Adipose tissue (tissue), 3 donors: ENCODE measurements around the gene HSD11B1L. TPM values are rescaled to one million over a fixed set of nuclear protein-coding genes. Genes with fewer than 3 reads are reported as not detected.
A peak's percentile ranks its signal among the peaks of the same experiment; 100 is the strongest.

ENCODE experiments used
- H3K27ac ChIP-seq: one replicate; pipeline ENCODE4 v1.5.1; 2013; ENCODE audit warnings: low read depth, low read length
- WGBS, 3 donors: extraction: QIAGEN DNeasy Blood & Tissue Kit; methylation state at CpG; one replicate each; pipeline ENCODE4 v1.1.7; 2013; 5-methylcytosine and 5-hydroxymethylcytosine counted together
- polyA plus RNA-seq, 3 donors: library from polyadenylated mRNA; stranded (reverse); fragments of 200-250 nt; gene quantifications; one replicate each; pipeline ENCODE4 v1.2.3, GENCODE V29; 2013
- donor health status: healthy with polysubstance abuse.
- donor health status: Bipolar disorder and iron deficiency.
- donor health status: healthy.

Gene HSD11B1L
- polyA plus RNA-seq: 1 to 10 TPM; 5.4 to 7.5 (median 6.5) TPM

GRCh38 chr19:5680437-5681368, at the start of gene HSD11B1L, which contains the start of gene MICOS13:
HSD11B1L (plus strand) TSS chr19:5681027; CDS start chr19:5684833, 3,806 bp downstream.
MICOS13 (minus strand) TSS chr19:5680516; CDS start chr19:5680486, 30 bp downstream.
- peak within 1 kb of the TSS; percentile 85 for H3K27ac ChIP-seq
- WGBS, 3 donors: 0 to 1% (median 1%) methylated on average over 77 to 94 of the region's 94 CpGs

- H3K27ac ChIP-seq: no peak overlapping the region
- WGBS, 3 donors: 62 to 72% (median 66%) methylated on average over 9 of the region's 9 CpGs
Observed at GRCh38 chr19:5631567-5632240, 49.1 kb upstream of the HSD11B1L start.

- no peak overlapping the region for H3K27ac ChIP-seq
Observed at GRCh38 chr19:5632241-5632612, 48.6 kb upstream of the HSD11B1L start.

GRCh38 chr19:5632657-5633056, 48.2 kb upstream of the HSD11B1L start:
- H3K27ac ChIP-seq: no peak overlapping the region

More at GRCh38 chr19:5632241-5632612, 48.6 kb upstream of the HSD11B1L start:
- WGBS, 3 donors: 47 to 75% (median 56%) methylated on average over 4 of the region's 4 CpGs

GRCh38 chr19:5635427-5635826, 45.4 kb upstream of the HSD11B1L start:
- no peak overlapping the region for H3K27ac ChIP-seq
- WGBS, 3 donors: 80 to 91% (median 81%) methylated on average over 6 of the region's 6 CpGs

More at GRCh38 chr19:5632657-5633056, 48.2 kb upstream of the HSD11B1L start:
- 62 to 83% (median 65%) methylated on average over 5 of the region's 5 CpGs for WGBS, 3 donors

- H3K27ac ChIP-seq: no peak overlapping the region
- WGBS, 3 donors: 13 to 68% (median 53%) methylated on average over 1 of the region's 1 CpG
Observed at GRCh38 chr19:5637971-5638370, 42.9 kb upstream of the HSD11B1L start.

- H3K27ac ChIP-seq: no peak overlapping the region
Observed at GRCh38 chr19:5641171-5641570, 39.7 kb upstream of the HSD11B1L start.

GRCh38 chr19:5642204-5642603, 38.6 kb upstream of the HSD11B1L start:
- 65 to 86% (median 82%) methylated on average over 2 of the region's 2 CpGs for WGBS, 3 donors
- no peak overlapping the region for H3K27ac ChIP-seq

More at GRCh38 chr19:5641171-5641570, 39.7 kb upstream of the HSD11B1L start:
- 88 to 95% (median 93%) methylated on average over 4 of the region's 4 CpGs for WGBS, 3 donors

GRCh38 chr19:5643060-5643459, 37.8 kb upstream of the HSD11B1L start:
- WGBS, 3 donors: 79 to 91% (median 90%) methylated on average over 4 of the region's 4 CpGs

GRCh38 chr19:5644037-5644436, 36.8 kb upstream of the HSD11B1L start:
- H3K27ac ChIP-seq: no peak overlapping the region
- WGBS, 3 donors: 87 to 89% (median 89%) methylated on average over 2 of the region's 2 CpGs

More at GRCh38 chr19:5643060-5643459, 37.8 kb upstream of the HSD11B1L start:
- H3K27ac ChIP-seq: no peak overlapping the region

- no peak overlapping the region for H3K27ac ChIP-seq
Observed at GRCh38 chr19:5645409-5645808, 35.4 kb upstream of the HSD11B1L start.

GRCh38 chr19:5646703-5647102, 34.1 kb upstream of the HSD11B1L start:
- 91 to 95% (median 92%) methylated on average over 4 of the region's 4 CpGs for WGBS, 3 donors
- H3K27ac ChIP-seq: no peak overlapping the region

More at GRCh38 chr19:5645409-5645808, 35.4 kb upstream of the HSD11B1L start:
- WGBS, 3 donors: 65 to 89% (median 87%) methylated on average over 5 of the region's 5 CpGs

- H3K27ac ChIP-seq: no peak overlapping the region
- 90 to 94% (median 93%) methylated on average over 9 to 11 of the region's 11 CpGs for WGBS, 3 donors
Observed at GRCh38 chr19:5648464-5648863, 32.4 kb upstream of the HSD11B1L start.

GRCh38 chr19:5651361-5651760, 29.5 kb upstream of the HSD11B1L start:
- no peak overlapping the region for H3K27ac ChIP-seq
- 94 to 97% (median 95%) methylated on average over 5 of the region's 5 CpGs for WGBS, 3 donors

- WGBS, 3 donors: 87 to 91% (median 90%) methylated on average over 10 of the region's 10 CpGs
Observed at GRCh38 chr19:5652261-5652660, 28.6 kb upstream of the HSD11B1L start.

GRCh38 chr19:5654931-5655330, 25.9 kb upstream of the HSD11B1L start:
- whole genome bisulfite sequencing, 3 donors: 82 to 96% (median 94%) methylated on average over 5 of the region's 5 CpGs
- H3K27ac ChIP-seq: no peak overlapping the region

More at GRCh38 chr19:5652261-5652660, 28.6 kb upstream of the HSD11B1L start:
- no peak overlapping the region for H3K27ac ChIP-seq

GRCh38 chr19:5655412-5655811, 25.4 kb upstream of the HSD11B1L start:
- WGBS, 3 donors: 46 to 81% (median 73%) methylated on average over 5 of the region's 5 CpGs
- no peak overlapping the region for H3K27ac ChIP-seq

- WGBS, 3 donors: 97 to 99% (median 98%) methylated on average over 42 of the region's 42 CpGs
- H3K27ac ChIP-seq: no peak overlapping the region
Observed at GRCh38 chr19:5661483-5661882, 19.3 kb upstream of the HSD11B1L start.

- H3K27ac ChIP-seq: no peak overlapping the region
- WGBS, 3 donors: 94 to 97% (median 94%) methylated on average over 15 to 17 of the region's 17 CpGs
Observed at GRCh38 chr19:5663904-5664303, 16.9 kb upstream of the HSD11B1L start.
